GDM1 (cell line): ENCODE data around the gene PDE4B.
"Not testable (repeated sequence)": the region's sequence is repeated elsewhere in the genome, so short reads cannot be mapped to it uniquely, and the experiment has no call there.

ENCODE experiments used
- DNase-seq: peaks from one replicate; lab custom pipeline; 2025; lab: John Stamatoyannopoulos, UW

The PDE4B gene

GRCh38 chr1:66135161-66135560 lies 342.5 kb downstream of the PDE4B start:
- DNase-seq: no peak

GRCh38 chr1:66136423-66136822 lies 343.7 kb downstream of the PDE4B start:
- DNase-seq: not testable (repeated sequence)

- DNase-seq: peak; percentile 1
Measured at GRCh38 chr1:66137235-66137634, 344.5 kb downstream of the PDE4B start.

GRCh38 chr1:66138613-66139012 lies 345.9 kb downstream of the PDE4B start:
- DNase-seq: no peak

GRCh38 chr1:66140072-66140471 lies 347.4 kb downstream of the PDE4B start:
- DNase-seq: no peak

- DNase-seq: peak; percentile 1
Measured at GRCh38 chr1:66143651-66144050, 351.0 kb downstream of the PDE4B start.

GRCh38 chr1:66147226-66147835 lies 354.6 kb downstream of the PDE4B start:
- DNase-seq: no peak

- DNase-seq: no peak
Measured at GRCh38 chr1:66152034-66152433, 359.3 kb downstream of the PDE4B start.

- DNase-seq: no peak
Measured at GRCh38 chr1:66154394-66154793, 361.7 kb downstream of the PDE4B start.

- no peak for DNase-seq
Measured at GRCh38 chr1:66156144-66156543, 363.4 kb downstream of the PDE4B start.

- no peak for DNase-seq
Measured at GRCh38 chr1:66159800-66160199, 367.1 kb downstream of the PDE4B start.

GRCh38 chr1:66160719-66161118 lies 368.0 kb downstream of the PDE4B start:
- DNase-seq: no peak

- DNase-seq: no peak
Measured at GRCh38 chr1:66166753-66167152, 374.1 kb downstream of the PDE4B start.

GRCh38 chr1:66167267-66167666 lies 374.6 kb downstream of the PDE4B start:
- DNase-seq: no peak

- DNase-seq: no peak
Measured at GRCh38 chr1:66168467-66168887, 375.8 kb downstream of the PDE4B start.

GRCh38 chr1:66168948-66169671 lies 376.4 kb downstream of the PDE4B start:
- no peak for DNase-seq

GRCh38 chr1:66172272-66172671 lies 379.6 kb downstream of the PDE4B start:
- no peak for DNase-seq

- DNase-seq: no peak
Measured at GRCh38 chr1:66175098-66175497, 382.4 kb downstream of the PDE4B start.

GRCh38 chr1:66175581-66175980 lies 382.9 kb downstream of the PDE4B start:
- DNase-seq: no peak

- DNase-seq: no peak
Measured at GRCh38 chr1:66176012-66176715, 383.5 kb downstream of the PDE4B start.

GRCh38 chr1:66176832-66177231 lies 384.1 kb downstream of the PDE4B start:
- DNase-seq: no peak

GRCh38 chr1:66177510-66177909 lies 384.8 kb downstream of the PDE4B start:
- no peak for DNase-seq

GRCh38 chr1:66182026-66182425 lies 389.3 kb downstream of the PDE4B start:
- DNase-seq: no peak
